Activated T-cell treated with anti-CD3 and anti-CD28 coated beads for 4 hours (primary cell): ENCODE results near the gene USF3.
"Not testable (repeated sequence)": the region's sequence is repeated elsewhere in the genome, so short reads cannot be mapped to it uniquely, and the experiment has no call there.

Source experiments
- DNase-seq: peaks from one replicate; pipeline ENCODE4 v3.0.0-alpha.2; 2020

The USF3 gene

DNA sequence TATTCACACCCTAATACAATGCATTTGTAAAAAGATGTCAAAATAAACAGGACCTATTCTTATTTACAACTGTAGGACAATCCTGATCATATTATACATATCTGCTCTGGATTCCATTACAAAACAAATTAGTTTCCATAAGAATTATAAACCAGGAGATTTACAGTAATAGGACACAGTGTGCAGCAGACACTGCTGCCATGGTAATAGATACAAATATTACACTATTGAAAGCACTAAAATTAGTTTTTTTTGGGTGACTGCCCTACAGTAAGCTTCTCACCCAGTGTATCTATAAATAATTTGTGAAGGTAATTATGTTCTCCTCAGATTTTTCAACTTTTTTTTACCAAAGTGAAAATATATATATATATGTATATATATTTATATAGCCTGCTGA lies 47.9 kb downstream of the USF3 start:
- DNase-seq, result no peak

GRCh38 chr3:113643583-113643982 lies 52.9 kb downstream of the USF3 start:
- DNase-seq, result no peak

DNA sequence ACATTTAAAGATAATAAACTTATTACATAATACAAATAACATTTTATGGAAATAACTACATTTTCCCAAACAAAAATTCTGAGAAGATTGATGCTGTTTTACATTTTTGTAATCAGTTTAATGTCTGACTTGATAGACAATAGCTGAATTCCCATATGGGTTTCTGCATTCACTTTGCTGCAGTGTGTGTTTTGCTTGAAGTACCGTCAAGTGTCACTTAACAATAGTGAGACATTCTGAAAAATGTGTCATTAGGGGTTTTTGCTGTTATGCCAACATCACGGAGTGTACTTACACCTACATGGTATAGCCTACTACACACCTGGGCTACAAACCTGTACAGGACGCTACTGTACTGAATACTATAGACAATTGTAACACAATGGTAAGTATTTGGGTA lies 57.5 kb downstream of the USF3 start:
- DNase-seq, result no peak

- no peak for DNase-seq
Observed at GRCh38 chr3:113637756-113638155, 58.7 kb downstream of the USF3 start.

GRCh38 chr3:113636034-113636433 lies 60.4 kb downstream of the USF3 start:
- not testable (repeated sequence) for DNase-seq

- no peak for DNase-seq
Observed at GRCh38 chr3:113634782-113635474, 61.5 kb downstream of the USF3 start.

DNA sequence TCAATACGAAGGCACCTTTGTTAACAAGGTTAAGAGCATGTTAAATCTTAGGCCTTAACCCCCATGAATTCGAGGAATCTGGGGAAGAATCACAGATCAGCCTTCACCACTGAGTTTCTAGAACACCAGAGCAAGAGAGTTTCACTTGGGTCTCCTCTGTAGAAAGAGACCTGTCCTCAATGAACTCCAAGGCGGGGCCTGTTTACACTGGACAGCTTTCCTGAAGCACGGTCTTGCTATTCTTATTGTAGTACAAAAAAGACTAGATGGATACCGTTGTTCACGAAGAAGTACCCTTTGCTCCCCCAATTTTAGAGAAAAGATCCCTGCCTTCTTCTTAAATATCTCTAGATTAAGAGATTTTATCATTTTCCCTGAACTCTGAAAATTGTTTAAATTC lies 64.9 kb downstream of the USF3 start:
- DNase-seq, result no peak

GRCh38 chr3:113630956-113631542 lies 65.4 kb downstream of the USF3 start:
- DNase-seq, result no peak

- DNase-seq, result no peak
Observed at GRCh38 chr3:113629584-113630421, 66.6 kb downstream of the USF3 start.

DNA sequence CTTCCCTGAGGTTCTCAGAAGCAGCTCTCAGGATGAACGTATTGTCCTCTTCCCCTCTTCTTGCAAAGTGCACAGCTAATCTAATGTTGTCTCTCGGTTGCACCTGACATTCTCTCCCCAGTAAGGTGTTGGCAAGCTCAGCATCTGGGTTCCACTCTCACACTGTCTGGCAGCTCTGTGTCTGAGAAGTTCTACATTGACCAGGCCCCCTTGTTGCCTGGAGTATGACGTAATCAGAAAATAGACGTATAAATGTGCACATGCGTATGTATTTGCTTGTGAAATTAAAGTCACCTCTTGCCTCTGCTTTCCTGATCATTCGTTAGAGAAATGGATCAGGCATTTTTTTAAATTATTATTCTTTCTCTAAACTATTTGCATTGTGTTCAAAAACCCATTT lies 67.7 kb downstream of the USF3 start:
- no peak for DNase-seq

- DNase-seq, result no peak
Observed at GRCh38 chr3:113628316-113628715, 68.1 kb downstream of the USF3 start.

- DNase-seq, result no peak
Observed at GRCh38 chr3:113626503-113627371, 69.7 kb downstream of the USF3 start.

GRCh38 chr3:113625834-113626233 lies 70.6 kb downstream of the USF3 start:
- no peak for DNase-seq

DNA sequence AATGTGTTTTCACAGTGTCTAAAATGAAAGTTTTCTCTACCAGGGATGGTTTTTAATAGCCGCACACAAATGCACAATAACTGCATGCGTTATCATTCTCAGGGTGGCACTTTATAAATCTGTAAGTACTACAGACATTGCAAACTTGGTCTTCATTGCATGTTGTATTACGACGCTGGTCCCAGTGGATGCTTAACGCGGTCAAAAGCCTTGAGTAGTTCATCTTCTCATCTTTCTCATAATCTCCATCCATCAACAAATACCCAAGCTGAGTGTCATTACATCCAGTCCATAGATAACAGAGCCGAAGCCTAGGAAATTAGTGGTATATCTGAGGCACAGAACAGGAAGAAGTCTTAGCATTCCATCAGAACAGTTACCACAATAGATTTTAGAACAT lies 72.6 kb downstream of the USF3 start:
- no peak for DNase-seq

DNA sequence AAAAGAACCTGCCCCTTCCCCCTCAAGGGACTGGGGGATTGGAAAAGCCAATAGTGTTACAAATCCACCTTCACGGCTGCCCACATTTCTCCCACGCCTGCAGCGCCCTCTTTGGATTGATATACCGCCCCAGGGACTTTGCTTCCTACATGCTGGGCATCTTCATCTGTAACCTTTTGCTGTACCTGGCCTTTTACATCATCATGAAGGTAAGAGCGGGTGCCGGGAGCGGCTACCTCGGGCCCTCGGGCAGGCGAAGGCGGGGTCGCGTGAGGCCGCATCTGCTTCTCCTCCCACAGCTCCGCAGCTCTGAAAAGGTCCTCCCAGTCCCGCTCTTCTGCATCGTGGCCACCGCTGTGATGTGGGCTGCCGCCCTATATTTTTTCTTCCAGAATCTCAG lies 73.1 kb downstream of the USF3 start:
- no peak for DNase-seq

- no peak for DNase-seq
Observed at GRCh38 chr3:113620091-113620490, 76.4 kb downstream of the USF3 start.

GRCh38 chr3:113617726-113618125 lies 78.7 kb downstream of the USF3 start:
- no peak for DNase-seq

DNA sequence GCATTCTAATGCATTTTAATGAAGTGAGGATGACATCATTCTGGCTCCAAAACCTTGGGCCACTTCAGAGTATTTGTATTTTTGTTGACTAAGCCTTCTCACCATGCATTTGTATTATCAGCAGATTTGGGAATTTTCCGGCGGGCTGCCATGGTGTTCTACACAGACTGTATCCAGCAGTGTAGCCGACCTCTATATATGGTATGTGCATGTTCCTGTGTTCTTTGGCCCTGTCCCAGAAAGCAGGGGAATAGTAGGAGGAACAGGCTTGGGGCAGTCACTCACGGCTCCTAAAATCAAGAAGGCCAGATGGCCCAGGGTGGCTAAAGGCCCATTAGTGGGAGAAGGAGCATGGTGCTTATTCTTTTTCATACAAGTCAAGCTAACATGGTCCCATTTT lies 80.5 kb downstream of the USF3 start:
- no peak for DNase-seq

- DNase-seq, result no peak
Observed at GRCh38 chr3:113614402-113614801, 82.0 kb downstream of the USF3 start.

GRCh38 chr3:113607219-113607596 lies 89.2 kb downstream of the USF3 start:
- no peak for DNase-seq

DNA sequence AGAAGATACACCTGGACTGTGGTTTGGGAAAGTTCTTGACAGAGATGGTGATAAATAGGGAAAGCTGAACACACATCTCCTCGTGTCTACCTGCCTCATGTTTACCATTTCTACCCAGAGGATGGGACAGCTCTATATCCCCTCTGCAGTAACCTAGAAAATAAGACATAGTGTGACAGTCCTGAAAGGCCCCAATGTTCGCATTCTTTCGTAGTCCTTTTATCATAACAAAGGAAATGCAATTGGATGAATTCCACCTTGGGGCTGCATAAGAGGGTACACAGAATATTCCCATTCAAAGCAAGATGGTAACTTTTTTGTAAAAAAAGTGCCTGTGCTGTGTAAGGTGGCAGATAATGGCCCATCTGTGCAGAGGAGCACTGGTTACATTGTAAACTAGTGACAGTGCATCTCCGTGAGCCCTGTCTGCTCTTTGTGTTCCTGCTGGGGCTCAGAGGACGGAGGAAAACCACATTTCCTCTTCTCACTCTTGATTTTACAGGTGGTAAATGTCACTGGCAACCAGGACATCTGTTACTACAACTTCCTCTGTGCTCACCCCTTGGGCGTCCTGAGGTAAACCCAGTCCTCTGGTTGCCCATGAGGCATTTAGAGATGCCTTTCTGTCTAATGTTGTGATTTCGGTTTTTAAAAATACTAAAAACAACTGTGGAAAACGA lies 89.8 kb downstream of the USF3 start:
- DNase-seq, result no peak

- DNase-seq, result no peak
Observed at GRCh38 chr3:113602836-113603235, 93.6 kb downstream of the USF3 start.

DNA sequence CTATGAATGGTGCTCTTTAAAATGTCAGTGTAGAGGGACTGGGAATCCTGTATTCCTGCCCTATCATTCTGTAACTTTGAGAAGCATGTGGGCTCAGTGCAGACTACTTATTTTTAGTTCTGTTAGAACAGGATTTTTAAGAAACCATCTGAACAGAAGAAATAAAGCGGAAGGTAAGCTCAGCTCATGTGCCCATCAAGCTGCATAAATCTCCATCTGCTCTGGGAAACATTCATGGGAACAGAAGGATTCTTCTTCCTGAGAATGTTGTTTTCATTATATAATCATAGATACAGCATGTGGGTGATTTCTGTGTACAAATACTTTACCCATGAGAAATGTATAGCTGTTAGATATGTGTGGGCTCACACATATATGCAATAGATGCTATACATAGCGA lies 94.2 kb downstream of the USF3 start:
- no peak for DNase-seq
